ENCODE measurements around the gene COX4I1.

DNA sequence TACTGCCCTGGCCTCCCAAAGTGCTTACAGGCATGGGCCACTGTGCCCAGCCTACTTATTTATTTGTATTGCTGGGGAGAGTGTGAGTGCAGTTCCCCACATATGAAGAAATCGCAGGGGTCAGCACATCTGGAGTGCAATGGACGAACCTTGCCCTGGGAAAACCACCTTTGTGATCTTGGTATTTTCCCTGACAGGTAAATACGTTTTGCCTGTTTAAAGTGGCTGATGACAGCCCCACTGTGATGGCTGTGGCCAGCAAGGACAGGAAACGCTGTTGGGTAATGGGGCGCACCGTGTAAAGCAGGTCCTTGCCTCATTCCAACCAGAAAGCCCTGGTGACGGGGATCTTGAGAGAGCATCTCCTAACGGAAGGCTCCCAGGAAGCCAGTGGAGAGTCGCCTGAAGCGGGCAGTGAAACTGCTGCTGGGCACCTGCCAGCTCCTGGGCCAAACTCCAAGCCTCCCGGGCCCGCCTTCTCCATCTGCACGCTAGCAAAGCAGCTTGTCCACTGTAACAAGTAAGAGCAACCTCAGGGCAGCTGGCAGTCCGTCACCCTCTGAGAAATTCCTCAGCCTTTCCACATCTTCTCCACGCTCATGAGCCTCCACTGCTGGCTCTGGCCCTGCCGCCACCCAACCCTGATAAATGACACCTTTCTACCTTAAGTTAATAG, 17.7 kb upstream of the COX4I1 start:
- TF ChIP-seq, protein P1, sequence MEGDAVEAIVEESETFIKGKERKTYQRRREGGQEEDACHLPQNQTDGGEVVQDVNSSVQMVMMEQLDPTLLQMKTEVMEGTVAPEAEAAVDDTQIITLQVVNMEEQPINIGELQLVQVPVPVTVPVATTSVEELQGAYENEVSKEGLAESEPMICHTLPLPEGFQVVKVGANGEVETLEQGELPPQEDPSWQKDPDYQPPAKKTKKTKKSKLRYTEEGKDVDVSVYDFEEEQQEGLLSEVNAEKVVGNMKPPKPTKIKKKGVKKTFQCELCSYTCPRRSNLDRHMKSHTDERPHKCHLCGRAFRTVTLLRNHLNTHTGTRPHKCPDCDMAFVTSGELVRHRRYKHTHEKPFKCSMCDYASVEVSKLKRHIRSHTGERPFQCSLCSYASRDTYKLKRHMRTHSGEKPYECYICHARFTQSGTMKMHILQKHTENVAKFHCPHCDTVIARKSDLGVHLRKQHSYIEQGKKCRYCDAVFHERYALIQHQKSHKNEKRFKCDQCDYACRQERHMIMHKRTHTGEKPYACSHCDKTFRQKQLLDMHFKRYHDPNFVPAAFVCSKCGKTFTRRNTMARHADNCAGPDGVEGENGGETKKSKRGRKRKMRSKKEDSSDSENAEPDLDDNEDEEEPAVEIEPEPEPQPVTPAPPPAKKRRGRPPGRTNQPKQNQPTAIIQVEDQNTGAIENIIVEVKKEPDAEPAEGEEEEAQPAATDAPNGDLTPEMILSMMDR (IDR thresholded peaks at IDR 0.05; ENCODE audit: borderline replicate concordance, extremely low read depth, low read length, poor library complexity, severe bottlenecking): no peak
- no peak for TF ChIP-seq EZH2 (IDR thresholded peaks at IDR 0.05; ENCODE audit: borderline replicate concordance, low read depth, low read length, severe bottlenecking)

All from DND-41 (cell line).